Activated gamma-delta T cell (primary cell): ENCODE results near the gene SYT8.

ENCODE experiments used
- DNase-seq: peaks from one replicate; lab custom pipeline; 2025; lab: John Stamatoyannopoulos, UW

SYT8 gene

GRCh38 chr11:1819074-1819473 lies 15.7 kb upstream of the SYT8 start:
- DNase-seq: no peak

GRCh38 chr11:1820463-1821325 lies 14.1 kb upstream of the SYT8 start:
- no peak for DNase-seq

- no peak for DNase-seq
Observed at GRCh38 chr11:1821562-1821961, 13.2 kb upstream of the SYT8 start.

GRCh38 chr11:1822648-1823375 lies 12.0 kb upstream of the SYT8 start:
- DNase-seq: no peak

- DNase-seq: no peak
Observed at GRCh38 chr11:1823376-1824220, 11.2 kb upstream of the SYT8 start.

- no peak for DNase-seq
Observed at GRCh38 chr11:1824221-1825038, 10.4 kb upstream of the SYT8 start.

- no peak for DNase-seq
Observed at GRCh38 chr11:1825039-1825740, 9.6 kb upstream of the SYT8 start.

- no peak for DNase-seq
Observed at GRCh38 chr11:1825785-1826451, 8.9 kb upstream of the SYT8 start.

- DNase-seq: no peak
Observed at GRCh38 chr11:1826552-1827094, 8.2 kb upstream of the SYT8 start.

- no peak for DNase-seq
Observed at GRCh38 chr11:1827095-1827813, 7.5 kb upstream of the SYT8 start.

- DNase-seq: no peak
Observed at GRCh38 chr11:1827931-1828330, 6.9 kb upstream of the SYT8 start.

- no peak for DNase-seq
Observed at GRCh38 chr11:1828542-1828941, 6.2 kb upstream of the SYT8 start.

- no peak for DNase-seq
Observed at GRCh38 chr11:1829039-1829820, 5.6 kb upstream of the SYT8 start.

GRCh38 chr11:1830004-1830321 lies 4.8 kb upstream of the SYT8 start:
- no peak for DNase-seq

GRCh38 chr11:1830322-1831223 lies 4.2 kb upstream of the SYT8 start:
- no peak for DNase-seq

- no peak for DNase-seq
Observed at GRCh38 chr11:1831338-1832210, 3.2 kb upstream of the SYT8 start.
